ENCODE data around the gene CDH4.

GRCh38 chr20:61873651-61874420 lies 621.8 kb downstream of the CDH4 start:
- TF ChIP-seq, protein P1, sequence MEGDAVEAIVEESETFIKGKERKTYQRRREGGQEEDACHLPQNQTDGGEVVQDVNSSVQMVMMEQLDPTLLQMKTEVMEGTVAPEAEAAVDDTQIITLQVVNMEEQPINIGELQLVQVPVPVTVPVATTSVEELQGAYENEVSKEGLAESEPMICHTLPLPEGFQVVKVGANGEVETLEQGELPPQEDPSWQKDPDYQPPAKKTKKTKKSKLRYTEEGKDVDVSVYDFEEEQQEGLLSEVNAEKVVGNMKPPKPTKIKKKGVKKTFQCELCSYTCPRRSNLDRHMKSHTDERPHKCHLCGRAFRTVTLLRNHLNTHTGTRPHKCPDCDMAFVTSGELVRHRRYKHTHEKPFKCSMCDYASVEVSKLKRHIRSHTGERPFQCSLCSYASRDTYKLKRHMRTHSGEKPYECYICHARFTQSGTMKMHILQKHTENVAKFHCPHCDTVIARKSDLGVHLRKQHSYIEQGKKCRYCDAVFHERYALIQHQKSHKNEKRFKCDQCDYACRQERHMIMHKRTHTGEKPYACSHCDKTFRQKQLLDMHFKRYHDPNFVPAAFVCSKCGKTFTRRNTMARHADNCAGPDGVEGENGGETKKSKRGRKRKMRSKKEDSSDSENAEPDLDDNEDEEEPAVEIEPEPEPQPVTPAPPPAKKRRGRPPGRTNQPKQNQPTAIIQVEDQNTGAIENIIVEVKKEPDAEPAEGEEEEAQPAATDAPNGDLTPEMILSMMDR (IDR thresholded peaks at IDR 0.05; ENCODE audit: control extremely low read depth in 1 of 3, insufficient read depth in 1 of 3, low read depth in 1 of 3, low read length in 3 of 3): no peak
- TF ChIP-seq CBX5 (IDR thresholded peaks at IDR 0.05; ENCODE audit: low read depth, low read length) (no peak), EZH2 (IDR thresholded peaks at IDR 0.05; ENCODE audit: low read depth, low read length, severe bottlenecking) (no peak), POLR2AphosphoS5 (IDR thresholded peaks at IDR 0.05; ENCODE audit: low read depth, low read length) (no peak)

Data from H1 (cell line).